ENCODE results near the gene TPCN2. TPM values are rescaled to one million over a fixed set of nuclear protein-coding genes. Genes with fewer than 3 reads are reported as not detected.
A peak's percentile ranks its signal among the peaks of the same experiment; 100 is the strongest.

Gene TPCN2
- total and polyA plus RNA-seq, 2 of the 8 experiments (the other 6 are each of a cell fraction or from before 2014, with no cell fraction given): 9.7 to 18.6 TPM

DNA sequence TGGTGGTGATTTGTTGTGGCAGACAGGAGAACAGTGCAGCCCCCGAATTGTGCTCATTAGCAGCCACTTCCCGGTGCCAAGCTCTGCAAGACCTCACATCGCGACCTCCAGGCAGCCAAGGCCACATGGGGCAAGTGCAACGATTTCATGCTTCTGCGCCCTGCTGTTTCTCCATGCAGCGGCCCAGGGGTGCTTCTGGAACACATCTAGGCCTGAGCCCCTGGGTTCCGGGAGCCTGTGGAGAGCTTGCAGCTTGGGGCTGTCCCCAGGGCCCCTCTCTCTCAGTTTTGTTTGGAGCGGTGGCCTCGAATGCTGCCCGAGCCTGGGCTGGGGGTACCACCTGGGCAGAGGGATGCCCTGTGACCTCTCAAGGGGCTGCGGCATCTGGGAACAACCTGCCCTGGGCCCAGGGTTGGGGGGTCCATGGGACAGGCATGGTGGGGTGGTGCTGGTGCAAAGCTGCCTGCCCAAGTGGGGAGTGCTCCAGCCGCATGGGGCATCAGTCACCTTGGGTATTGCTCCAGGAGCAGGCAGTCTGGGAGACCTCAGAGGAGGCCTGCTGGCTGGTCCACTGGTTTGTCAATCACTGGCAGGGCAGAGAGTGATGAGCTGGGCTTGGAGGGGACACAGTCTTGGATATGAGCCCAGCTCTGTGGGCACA lies 51.9 kb downstream of the TPCN2 start:
- no peak for DNase-seq (ENCODE audit: low read depth in 1 of 2, low spot score in 2 of 2)
- FAIRE-seq: no peak
- Histone ChIP-seq H3K4me2 (ENCODE audit: insufficient read depth in 1 of 2, low read depth in 2 of 2, low read length in 2 of 2) (no peak overlapping the region), H3K79me1 (ENCODE audit: low read depth, low read length) (no peaks in the 10 kb centered on the region), H4K91ac (replicated peaks; ENCODE audit: insufficient read length, low read length) (no peak overlapping the region), H3K23ac (ENCODE audit: insufficient read length) (no peak overlapping the region), H3K56ac (replicated peaks; ENCODE audit: insufficient read length, low read depth, low read length) (no peak overlapping the region), H3K18ac (ENCODE audit: extremely low read depth, low read length) (no peak overlapping the region), H3K9ac (replicated peaks in 1 of 4; ENCODE audit: extremely low read depth in 1 of 4, low read depth in 3 of 4, low read length in 3 of 4) (no peak overlapping the region; a peak in 1 of 7 replicates), H4K8ac (ENCODE audit: extremely low read depth, insufficient read depth, low read length) (no peak overlapping the region; the same call in 1 of the 2 replicates), H4K5ac (ENCODE audit: insufficient read length, low read depth, low read length) (no peak overlapping the region), H2BK20ac (ENCODE audit: low read length) (no peak overlapping the region), H3K36me3 (ENCODE audit: control insufficient read depth in 2 of 4, insufficient read depth in 4 of 4, low read length in 3 of 4) (no peaks in the 10 kb centered on the region), H2BK5ac (ENCODE audit: low read depth, low read length) (0 out of 2 replicates have a peak overlapping the region, but pooled peaks have one; percentile 2), H4K20me1 (replicated peaks in 1 of 2; ENCODE audit: control insufficient read depth in 1 of 2, insufficient read depth in 2 of 2, low read length in 2 of 2) (peaks cover 0 to 2% of the 10 kb centered on the region in 2 experiments), H2AK5ac (ENCODE audit: low read depth, low read length) (0 out of 2 replicates have a peak overlapping the region, but pooled peaks have one; percentile 26), H2BK12ac (ENCODE audit: low read depth, low read length) (no peak overlapping the region), H3K9me3 (ENCODE audit: insufficient read depth in 2 of 2, low read depth in 1 of 2, low read length in 1 of 2) (no peaks in the 10 kb centered on the region), H3K27ac (ENCODE audit: low read depth, low read length) (no peak overlapping the region), H2AFZ (ENCODE audit: low read length) (no peak overlapping the region), H3K27me3 (replicated peaks in 1 of 4; ENCODE audit: control insufficient read depth in 3 of 4, extremely low read depth in 1 of 4, insufficient read depth in 3 of 4, low read length in 3 of 4) (no peaks in the 10 kb centered on the region), H3K79me2 (ENCODE audit: control insufficient read depth in 1 of 2, insufficient read depth in 2 of 2, low read length in 2 of 2) (no peaks in the 10 kb centered on the region), H3K4ac (replicated peaks; ENCODE audit: insufficient read length, low read depth, low read length) (no peak overlapping the region), H2BK120ac (replicated peaks; ENCODE audit: low read depth, low read length) (no peak overlapping the region), H3K4me1 (replicated peaks in 1 of 4; ENCODE audit: control insufficient read depth in 3 of 4, insufficient read depth in 4 of 4, low read length in 3 of 4) (peaks cover 0 to 14% (median 4%) of the 10 kb centered on the region in 4 experiments; a peak in 4 of 7 replicates), H3K23me2 (ENCODE audit: low read depth, low read length) (no peaks in the 10 kb centered on the region), H3K14ac (ENCODE audit: insufficient read length) (no peak overlapping the region), H2BK15ac (ENCODE audit: low read length) (no peak overlapping the region; the same call in 1 of the 2 replicates), H3K4me3 (ENCODE audit: extremely low read depth in 1 of 4, insufficient read depth in 2 of 4, low read depth in 3 of 4, low read length in 4 of 4) (no peak overlapping the region)
- ChIA-PET POLR2A (ENCODE audit: partially characterized antibody) (interaction anchor here (0.6 to 1.2 kb wide), 3 partner anchors 12 to 589 kb away, joined by 4 to 5 read pairs (median 4); no protein-coding TSS in a partner anchor), CTCF (ENCODE audit: partially characterized antibody) (interaction anchor here (0.6 to 5.9 kb wide), 33 partner anchors 10 to 1676 kb away, joined by 3 to 39 read pairs (median 5); partner anchors contain the start of gene SMIM38)
- 89% methylated on average over 13 of the region's 13 CpGs; no CpG with 5 or more reads in 1 of the 2 experiments for WGBS, 2 experiments (ENCODE audit: extremely low coverage in 1 of 2, insufficient coverage in 1 of 2, insufficient read length in 1 of 2, insufficient replicate concordance in 2 of 2, low coverage in 1 of 2, low lambda C conversion rate in 2 of 2, missing lambda C conversion rate in 1 of 2)
- TF ChIP-seq SP2 (IDR thresholded peaks at IDR 0.05; ENCODE audit: low read length) (no peak), KDM1A (IDR thresholded peaks at IDR 0.05; ENCODE audit: borderline replicate concordance, low read length) (no peak), FOSL1 (IDR thresholded peaks at IDR 0.05; ENCODE audit: insufficient read depth, low read depth, low read length) (no peak), CHD2 (IDR thresholded peaks at IDR 0.05; ENCODE audit: low read length) (no peak), SIX5 (IDR thresholded peaks at IDR 0.05; ENCODE audit: low read depth, low read length) (no peak), CBX8 (IDR thresholded peaks at IDR 0.05; ENCODE audit: borderline replicate concordance, low read depth, low read length) (no peak), JUND (IDR thresholded peaks at IDR 0.05; ENCODE audit: low read length) (no peak)
- TF ChIP-seq, protein P1, sequence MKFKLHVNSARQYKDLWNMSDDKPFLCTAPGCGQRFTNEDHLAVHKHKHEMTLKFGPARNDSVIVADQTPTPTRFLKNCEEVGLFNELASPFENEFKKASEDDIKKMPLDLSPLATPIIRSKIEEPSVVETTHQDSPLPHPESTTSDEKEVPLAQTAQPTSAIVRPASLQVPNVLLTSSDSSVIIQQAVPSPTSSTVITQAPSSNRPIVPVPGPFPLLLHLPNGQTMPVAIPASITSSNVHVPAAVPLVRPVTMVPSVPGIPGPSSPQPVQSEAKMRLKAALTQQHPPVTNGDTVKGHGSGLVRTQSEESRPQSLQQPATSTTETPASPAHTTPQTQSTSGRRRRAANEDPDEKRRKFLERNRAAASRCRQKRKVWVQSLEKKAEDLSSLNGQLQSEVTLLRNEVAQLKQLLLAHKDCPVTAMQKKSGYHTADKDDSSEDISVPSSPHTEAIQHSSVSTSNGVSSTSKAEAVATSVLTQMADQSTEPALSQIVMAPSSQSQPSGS (IDR thresholded peaks at IDR 0.05; ENCODE audit: low read length): no peak
